IMR-90 (cell line): Measurements from ENCODE around the gene PCED1B. TPM values are rescaled to one million over a fixed set of nuclear protein-coding genes. Genes with fewer than 3 reads are reported as not detected.

Source experiments
- ATAC-seq: fragments of 200-7000 bp; cut with Tn5 transposase; 2 replicates; pipeline ENCODE4 v1.9.1; 2020; ENCODE audit warnings: low read depth, mild to moderate bottlenecking, moderate library complexity
- BruUV-seq: library from RNA; stranded (reverse); fragments of 400-500 nt; replicated peaks from 2 replicates; lab custom pipeline; 2021; lab: Mats Ljungman, UMichigan
- CTCF ChIA-PET: fragments of 300-600 bp; formaldehyde crosslinking; extraction: SDS; loops from one replicate; lab custom pipeline; 2021; ENCODE audit warnings: antibody characterized with exemption; lab: Yijun Ruan, JAX
- POLR2A ChIA-PET: fragments of 300-600 bp; sonication (Branson Sonifier 250); formaldehyde crosslinking; loops from one replicate; lab custom pipeline; 2022; ENCODE audit warnings: antibody characterized with exemption; ENCODE audit not compliant: unreplicated experiment; lab: Charles Lee
- DNase-seq: peaks from one replicate; pipeline ENCODE4 v3.0.0; 2013
- H2AFZ ChIP-seq: replicated peaks from 2 replicates; pipeline ENCODE3; 2013; ENCODE audit warnings: low read length, mild to moderate bottlenecking; ENCODE audit not compliant: poor library complexity
- H2AK5ac ChIP-seq: 2 replicates; pipeline ENCODE4 v1.6.1; 2013; ENCODE audit warnings: low read depth, low read length, inconsistent platforms
- H2AK9ac ChIP-seq: replicated peaks from 2 replicates; pipeline ENCODE3; 2013; ENCODE audit warnings: mild to moderate bottlenecking, low read depth, low read length, moderate library complexity; ENCODE audit not compliant: poor library complexity
- H2BK120ac ChIP-seq: 2 replicates; pipeline ENCODE4 v1.6.1; 2013; ENCODE audit warnings: low read depth, low read length, inconsistent platforms
- H2BK15ac ChIP-seq: 3 replicates; pipeline ENCODE4 v1.6.1; 2013; ENCODE audit warnings: low read depth, low read length, inconsistent platforms
- H2BK20ac ChIP-seq: 2 replicates; pipeline ENCODE4 v1.6.1; 2013; ENCODE audit warnings: low read depth, mild to moderate bottlenecking, inconsistent platforms, low read length, moderate library complexity
- H2BK5ac ChIP-seq: 2 replicates; pipeline ENCODE4 v1.6.1; 2013; ENCODE audit warnings: mild to moderate bottlenecking, low read depth, low read length, inconsistent platforms; ENCODE audit not compliant: poor library complexity, severe bottlenecking
- H3K14ac ChIP-seq: replicated peaks from 2 replicates; pipeline ENCODE4 v1.6.1; 2013; ENCODE audit warnings: low read depth, low read length, inconsistent platforms
- H3K18ac ChIP-seq: 2 replicates; pipeline ENCODE4 v1.6.1; 2013; ENCODE audit warnings: low read depth, low read length, control low read depth
- H3K23ac ChIP-seq: 2 replicates; pipeline ENCODE4 v1.6.1; 2013; ENCODE audit warnings: low read depth, low read length, inconsistent platforms
- H3K27ac ChIP-seq: 2 replicates; pipeline ENCODE4 v1.5.1; 2013; ENCODE audit warnings: mild to moderate bottlenecking, control low read depth, low read length; ENCODE audit not compliant: insufficient read depth
- H3K27me3 ChIP-seq: 2 replicates; pipeline ENCODE4 v1.6.1; 2013; ENCODE audit warnings: low read length; ENCODE audit not compliant: control insufficient read depth, insufficient read depth
- H3K36me3 ChIP-seq: 2 replicates; pipeline ENCODE4 v1.6.1; 2013; ENCODE audit warnings: low read length, mixed read lengths; ENCODE audit not compliant: control insufficient read depth, insufficient read depth
- H3K4ac ChIP-seq: 2 replicates; pipeline ENCODE4 v1.6.1; 2013; ENCODE audit warnings: low read depth, low read length, inconsistent platforms
- H3K4me1 ChIP-seq: 2 replicates; pipeline ENCODE4 v1.6.1; 2013; ENCODE audit warnings: low read length, mixed read lengths; ENCODE audit not compliant: control insufficient read depth, insufficient read depth
- H3K4me2 ChIP-seq: 2 replicates; pipeline ENCODE4 v1.6.1; 2013; ENCODE audit warnings: low read depth, mild to moderate bottlenecking, control low read depth, low read length, moderate library complexity
- H3K4me3 ChIP-seq: 2 replicates; pipeline ENCODE4 v1.5.1; 2013; ENCODE audit warnings: low read depth, mild to moderate bottlenecking, control low read depth, low read length, moderate library complexity; ENCODE audit not compliant: insufficient read depth
- H3K56ac ChIP-seq: 2 replicates; pipeline ENCODE4 v1.6.1; 2013; ENCODE audit warnings: low read length, inconsistent platforms; ENCODE audit not compliant: insufficient read depth; ENCODE audit errors: extremely low read depth
- H3K79me1 ChIP-seq, 2 experiments: 2 replicates each; pipeline ENCODE4 v1.6.1; 2013; ENCODE audit warnings: low read length in 2 of 2, inconsistent platforms in 1 of 2, low read depth in 1 of 2
- H3K9ac ChIP-seq: 2 replicates; pipeline ENCODE4 v1.6.1; 2013; ENCODE audit warnings: low read depth, low read length, control low read depth
- H3K9me1 ChIP-seq: 2 replicates; pipeline ENCODE4 v1.6.1; 2013; ENCODE audit warnings: low read length, inconsistent platforms; ENCODE audit not compliant: insufficient read depth
- H3K9me3 ChIP-seq: 2 replicates; pipeline ENCODE4 v1.6.1; 2013; ENCODE audit warnings: low read length; ENCODE audit not compliant: control insufficient read depth, insufficient read depth
- H4K20me1 ChIP-seq: 2 replicates; pipeline ENCODE4 v1.6.1; 2013; ENCODE audit warnings: low read length, inconsistent platforms; ENCODE audit not compliant: insufficient read depth
- H4K5ac ChIP-seq: 2 replicates; pipeline ENCODE4 v1.6.1; 2013; ENCODE audit warnings: mild to moderate bottlenecking, low read depth, low read length, control low read depth
- H4K8ac ChIP-seq, 2 experiments: 2 replicates each; pipeline ENCODE4 v1.6.1; 2013; ENCODE audit warnings: low read depth in 2 of 2, low read length in 2 of 2, control low read depth in 1 of 2, inconsistent platforms in 1 of 2
- H4K91ac ChIP-seq: 2 replicates; pipeline ENCODE4 v1.6.1; 2013; ENCODE audit warnings: low read depth, low read length, inconsistent platforms; ENCODE audit not compliant: insufficient read depth
- BHLHE40 ChIP-seq: fragments of 150-350 bp; IDR thresholded peaks from 2 replicates; pipeline ENCODE4 v1.6.1; 2016; ENCODE audit warnings: mild to moderate bottlenecking, low read depth, low read length
- CEBPB ChIP-seq: IDR thresholded peaks from 2 replicates; pipeline ENCODE4 v1.6.1; 2012; ENCODE audit warnings: low read depth, low read length, improper control_type of control experiment
- CHD1 ChIP-seq: IDR thresholded peaks from 2 replicates; pipeline ENCODE4 v1.6.1; 2012; ENCODE audit warnings: low read depth, low read length, improper control_type of control experiment
- FOS ChIP-seq: fragments of 150-350 bp; IDR thresholded peaks from 2 replicates; pipeline ENCODE4 v1.6.1; 2016; ENCODE audit warnings: low read depth, low read length
- MAFK ChIP-seq: IDR thresholded peaks from 2 replicates; pipeline ENCODE4 v1.6.1; 2012; ENCODE audit warnings: low read depth, low read length, improper control_type of control experiment
- MXI1 ChIP-seq: IDR thresholded peaks from 2 replicates; pipeline ENCODE4 v1.6.1; 2012; ENCODE audit warnings: low read depth, mild to moderate bottlenecking, low read length, moderate library complexity, borderline replicate concordance
- NFE2L2 ChIP-seq: fragments of 150-350 bp; IDR thresholded peaks from 2 replicates; pipeline ENCODE4 v1.6.1; 2016; ENCODE audit warnings: low read depth, mild to moderate bottlenecking, low read length
- POLR2A ChIP-seq: IDR thresholded peaks from 2 replicates; pipeline ENCODE4 v1.6.1; 2012; ENCODE audit warnings: mild to moderate bottlenecking, low read depth, low read length
- RAD21 ChIP-seq: IDR thresholded peaks from 2 replicates; pipeline ENCODE4 v1.6.1; 2012; ENCODE audit warnings: low read length, improper control_type of control experiment
- RCOR1 ChIP-seq: IDR thresholded peaks from 2 replicates; pipeline ENCODE4 v1.6.1; 2012; ENCODE audit warnings: mild to moderate bottlenecking, low read length, improper control_type of control experiment; ENCODE audit not compliant: insufficient replicate concordance
- RFX5 ChIP-seq: IDR thresholded peaks from 2 replicates; pipeline ENCODE4 v1.8.0; 2012; ENCODE audit warnings: low read depth, mild to moderate bottlenecking, low read length, moderate library complexity
- WGBS, 2 experiments: methylation state at CpG; one replicate each; pipeline versions ENCODE4 v1.1.5 to v1.1.7; 2013; ENCODE audit warnings: missing lambda C conversion rate in 2 of 2; ENCODE audit not compliant: insufficient read length in 1 of 2; ENCODE audit errors: extremely low coverage in 2 of 2; 5-methylcytosine and 5-hydroxymethylcytosine counted together
- dilution Hi-C: fragments of 300-500 bp; cut with HindIII; formaldehyde crosslinking; loops from one replicate; pipeline ENCODE4 v1.14.3; 2018; ENCODE audit warnings: low sequenced_read_pairs; ENCODE audit not compliant: unreplicated experiment
- in situ Hi-C: fragments of 300-500 bp; cut with MboI; formaldehyde crosslinking; loops from 3 replicates; pipeline ENCODE4 v1.14.3; 2019; ENCODE audit warnings: low sequenced_read_pairs, inconsistent platforms, mixed read lengths
- intact Hi-C: fragments of 100-400 bp; cut with micrococcal nuclease; formaldehyde crosslinking; loops from 2 replicates; pipeline ENCODE4 v1.10.0; 2022
- polyA plus RNA-seq, 3 experiments: library from polyadenylated mRNA; depleted of rRNA; stranded (reverse); fragments of >200 nt; gene quantifications; 2 replicates each; pipeline ENCODE4 v1.2.3, GENCODE V29; 2012; ENCODE audit warnings: low replicate concordance in 1 of 3
- total RNA-seq: library from RNA; depleted of rRNA; stranded (reverse); fragments of >200 nt; gene quantifications from 2 replicates; pipeline ENCODE4 v1.2.3, GENCODE V29; 2012
- TF ChIP-seq, protein P1 (sequence below): fragments of 150-350 bp; IDR thresholded peaks from 2 replicates; pipeline ENCODE4 v1.6.1; 2016; ENCODE audit warnings: low read depth, mild to moderate bottlenecking, low read length, moderate library complexity, borderline replicate concordance
- TF ChIP-seq, protein P2 (sequence below): fragments of 150-350 bp; IDR thresholded peaks from 2 replicates; pipeline ENCODE4 v1.6.1; 2017; ENCODE audit warnings: mild to moderate bottlenecking, antibody characterized with exemption, low read length, low read depth
- TF ChIP-seq, protein P3 (sequence below): conservative IDR thresholded peaks from 2 replicates; pipeline ENCODE4 v1.5.1; 2012; ENCODE audit warnings: mild to moderate bottlenecking, low read depth, low read length, improper control_type of control experiment

Gene PCED1B
- total and polyA plus RNA-seq, 2 of the 4 experiments (the other 2 are of a cell fraction) = 0.36 to 2.6 TPM

DNA sequence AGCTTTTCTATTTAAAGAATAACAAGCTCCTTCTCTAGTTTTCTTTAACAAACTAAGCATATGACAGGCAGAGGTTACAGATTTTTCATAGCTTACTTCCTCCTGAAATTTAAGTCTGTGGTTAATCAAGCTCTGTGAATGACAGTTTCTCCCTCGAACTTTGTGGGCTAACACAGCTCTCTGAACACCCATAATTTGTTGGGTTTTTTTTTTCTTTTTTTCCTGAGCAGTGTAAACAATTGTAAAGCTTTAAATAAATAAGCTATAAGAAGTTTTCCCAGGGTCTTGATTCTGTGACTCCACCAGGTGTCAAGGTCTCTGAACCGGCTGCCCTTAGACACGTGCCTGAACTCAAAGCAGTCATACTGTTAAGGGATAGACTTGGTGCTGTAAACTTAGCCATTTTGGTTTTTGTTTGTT, 128.4 kb downstream of the PCED1B start:
- no CpG with 5 or more reads among the region's 3 CpGs for WGBS, 2 experiments
- no peak overlapping the region for H2BK20ac ChIP-seq
- no peak overlapping the region for H2AK5ac ChIP-seq
- no peak for ATAC-seq
- no peaks in the 10 kb centered on the region for H3K36me3 ChIP-seq
- ChIA-PET POLR2A (interaction anchor here (0.6 kb wide), 1 partner anchor 20 kb away, joined by 3 read pairs; no protein-coding TSS in a partner anchor), CTCF (interaction anchor here (0.6 to 1.5 kb wide), 3 partner anchors 8 to 480 kb away, joined by 3 to 6 read pairs (median 3); no protein-coding TSS in a partner anchor)
- peaks cover 11% of the 10 kb centered on the region for H3K9me1 ChIP-seq
- H3K27ac ChIP-seq = no peak overlapping the region
- H3K18ac ChIP-seq = no peak overlapping the region
- peaks cover 3% of the 10 kb centered on the region; the same call in 1 of the 2 replicates for H3K9me3 ChIP-seq
- H3K56ac ChIP-seq = no peak overlapping the region
- no peak overlapping the region for H4K91ac ChIP-seq
- H3K4me1 ChIP-seq = peaks cover 2% of the 10 kb centered on the region; the same call in 1 of the 2 replicates
- intact Hi-C loops = no loop called here
- H4K5ac ChIP-seq = no peak overlapping the region
- no peak overlapping the region for H2BK15ac ChIP-seq
- no peak overlapping the region for H2AFZ ChIP-seq
- H4K20me1 ChIP-seq = no peaks in the 10 kb centered on the region
- H2BK120ac ChIP-seq = no peak overlapping the region
- TF ChIP-seq, protein P1, sequence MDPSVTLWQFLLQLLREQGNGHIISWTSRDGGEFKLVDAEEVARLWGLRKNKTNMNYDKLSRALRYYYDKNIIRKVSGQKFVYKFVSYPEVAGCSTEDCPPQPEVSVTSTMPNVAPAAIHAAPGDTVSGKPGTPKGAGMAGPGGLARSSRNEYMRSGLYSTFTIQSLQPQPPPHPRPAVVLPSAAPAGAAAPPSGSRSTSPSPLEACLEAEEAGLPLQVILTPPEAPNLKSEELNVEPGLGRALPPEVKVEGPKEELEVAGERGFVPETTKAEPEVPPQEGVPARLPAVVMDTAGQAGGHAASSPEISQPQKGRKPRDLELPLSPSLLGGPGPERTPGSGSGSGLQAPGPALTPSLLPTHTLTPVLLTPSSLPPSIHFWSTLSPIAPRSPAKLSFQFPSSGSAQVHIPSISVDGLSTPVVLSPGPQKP = no peak
- TF ChIP-seq MXI1 (no peak), RAD21 (no peak), RCOR1 (no peak), RFX5 (no peak), POLR2A (no peak), NFE2L2 (no peak), FOS (no peak), CHD1 (no peak), BHLHE40 (no peak), MAFK (no peak), CEBPB (no peak)
- TF ChIP-seq, protein P2, sequence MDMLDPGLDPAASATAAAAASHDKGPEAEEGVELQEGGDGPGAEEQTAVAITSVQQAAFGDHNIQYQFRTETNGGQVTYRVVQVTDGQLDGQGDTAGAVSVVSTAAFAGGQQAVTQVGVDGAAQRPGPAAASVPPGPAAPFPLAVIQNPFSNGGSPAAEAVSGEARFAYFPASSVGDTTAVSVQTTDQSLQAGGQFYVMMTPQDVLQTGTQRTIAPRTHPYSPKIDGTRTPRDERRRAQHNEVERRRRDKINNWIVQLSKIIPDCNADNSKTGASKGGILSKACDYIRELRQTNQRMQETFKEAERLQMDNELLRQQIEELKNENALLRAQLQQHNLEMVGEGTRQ = no peak
- TF ChIP-seq, protein P3, sequence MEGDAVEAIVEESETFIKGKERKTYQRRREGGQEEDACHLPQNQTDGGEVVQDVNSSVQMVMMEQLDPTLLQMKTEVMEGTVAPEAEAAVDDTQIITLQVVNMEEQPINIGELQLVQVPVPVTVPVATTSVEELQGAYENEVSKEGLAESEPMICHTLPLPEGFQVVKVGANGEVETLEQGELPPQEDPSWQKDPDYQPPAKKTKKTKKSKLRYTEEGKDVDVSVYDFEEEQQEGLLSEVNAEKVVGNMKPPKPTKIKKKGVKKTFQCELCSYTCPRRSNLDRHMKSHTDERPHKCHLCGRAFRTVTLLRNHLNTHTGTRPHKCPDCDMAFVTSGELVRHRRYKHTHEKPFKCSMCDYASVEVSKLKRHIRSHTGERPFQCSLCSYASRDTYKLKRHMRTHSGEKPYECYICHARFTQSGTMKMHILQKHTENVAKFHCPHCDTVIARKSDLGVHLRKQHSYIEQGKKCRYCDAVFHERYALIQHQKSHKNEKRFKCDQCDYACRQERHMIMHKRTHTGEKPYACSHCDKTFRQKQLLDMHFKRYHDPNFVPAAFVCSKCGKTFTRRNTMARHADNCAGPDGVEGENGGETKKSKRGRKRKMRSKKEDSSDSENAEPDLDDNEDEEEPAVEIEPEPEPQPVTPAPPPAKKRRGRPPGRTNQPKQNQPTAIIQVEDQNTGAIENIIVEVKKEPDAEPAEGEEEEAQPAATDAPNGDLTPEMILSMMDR = no peak
- in situ Hi-C loops = no loop called here
- no peak overlapping the region; the same call in 1 of the 2 replicates for H3K14ac ChIP-seq
- DNase-seq = no peak
- H3K23ac ChIP-seq = no peak overlapping the region
- H2BK5ac ChIP-seq = no peak overlapping the region
- no peak overlapping the region for H4K8ac ChIP-seq
- 0 out of 4 replicates have a peak, but pooled peaks cover 0 to 2% of the 10 kb centered on the region in 2 experiments for H3K79me1 ChIP-seq
- dilution Hi-C loops = no loop called here
- no peak overlapping the region for H3K4ac ChIP-seq
- no TSS peak for BruUV-seq
- no peaks in the 10 kb centered on the region for H3K27me3 ChIP-seq
- no peak overlapping the region for H3K4me2 ChIP-seq
- no peak overlapping the region for H2AK9ac ChIP-seq
- H3K4me3 ChIP-seq = no peak overlapping the region
- no peak overlapping the region for H3K9ac ChIP-seq
